Stomach (tissue), 4 donors: ENCODE measurements around the gene NINJ2.

ENCODE experiments used
- CTCF ChIP-seq, 7 experiments: fragments of 450-650 bp in 4 of 7; fragments of 200-600 bp in 3 of 7; sonication (generic) in 3 of 7; IDR thresholded peaks; one replicate each; pipeline ENCODE4 v1.5.1; 2016 to 2019; ENCODE audit warnings: antibody characterized with exemption in 7 of 7, control low read depth in 2 of 7, mild to moderate bottlenecking in 1 of 7
- POLR2A ChIP-seq, 4 donors: fragments of 450-650 bp; IDR thresholded peaks; one replicate each; pipeline ENCODE4 v1.6.1; 2016; ENCODE audit warnings: antibody characterized with exemption in 4 of 4, control low read depth in 2 of 4, mild to moderate bottlenecking in 1 of 4, moderate library complexity in 1 of 4
- POLR2AphosphoS5 ChIP-seq, 3 donors: sonication (generic); formaldehyde crosslinking; IDR thresholded peaks; one replicate each; pipeline ENCODE4 v1.6.1; 2016; ENCODE audit warnings: antibody characterized with exemption in 3 of 3

GRCh38 chr12:619346-619745 is 43.9 kb downstream of the NINJ2 start:
- TF ChIP-seq POLR2AphosphoS5 (IDR thresholded peaks at IDR 0.05) (no peak), POLR2A (IDR thresholded peaks at IDR 0.05) (no peak), CTCF (IDR thresholded peaks at IDR 0.05) (no peak)
